HepG2 (cell line): ENCODE measurements around the gene PPP1R13L. TPM values are rescaled to one million over a fixed set of nuclear protein-coding genes. Genes with fewer than 3 reads are reported as not detected.
A peak's percentile ranks its signal among the peaks of the same experiment; 100 is the strongest.

Experiments
- AHDC1 ChIP-seq: sonication (generic); formaldehyde crosslinking; IDR thresholded peaks from 2 replicates; pipeline ENCODE4 v1.5.1; 2020; ENCODE audit warnings: mild to moderate bottlenecking, missing genetic modification reagents, borderline replicate concordance
- HDAC2 ChIP-seq: sonication (generic); formaldehyde crosslinking; IDR thresholded peaks from 2 replicates; pipeline ENCODE4 v1.4.0; 2020; ENCODE audit warnings: missing genetic modification reagents
- IRF9 ChIP-seq: sonication (generic); formaldehyde crosslinking; IDR thresholded peaks from 2 replicates; pipeline ENCODE4 v1.8.0; 2022; ENCODE audit warnings: missing genetic modification reagents, mild to moderate bottlenecking, borderline replicate concordance
- MAFK ChIP-seq, 2 experiments: IDR thresholded peaks in 1 of 2; conservative IDR thresholded peaks in 1 of 2; 2 replicates each; pipeline ENCODE4 v1.6.1; 2011; ENCODE audit warnings: improper control_type of control experiment in 2 of 2, low read length in 2 of 2
- PATZ1 ChIP-seq: sonication (generic); formaldehyde crosslinking; IDR thresholded peaks from 2 replicates; pipeline ENCODE4 v1.4.0; 2020; ENCODE audit warnings: missing genetic modification reagents
- PTBP1 ChIP-seq: fragments of 200-400 bp; formaldehyde crosslinking; IDR thresholded peaks from 2 replicates; pipeline ENCODE4 v1.6.1; 2018; ENCODE audit warnings: low read length, low read depth; ENCODE audit not compliant: poor library complexity, severe bottlenecking
- RELA ChIP-seq: sonication (generic); formaldehyde crosslinking; IDR thresholded peaks from 2 replicates; pipeline ENCODE4 v1.4.0; 2020; ENCODE audit warnings: missing genetic modification reagents
- SRSF1 ChIP-seq: fragments of 200-400 bp; formaldehyde crosslinking; optimal IDR thresholded peaks from 2 replicates; pipeline ENCODE3; 2017; ENCODE audit warnings: mild to moderate bottlenecking, low read depth, low read length, moderate library complexity
- TFDP2 ChIP-seq: sonication (generic); formaldehyde crosslinking; IDR thresholded peaks from 2 replicates; pipeline ENCODE4 v1.4.0; 2020; ENCODE audit warnings: missing genetic modification reagents
- ZMYM3 ChIP-seq: sonication (generic); formaldehyde crosslinking; IDR thresholded peaks from 2 replicates; pipeline ENCODE4 v1.5.1; 2020; ENCODE audit warnings: mild to moderate bottlenecking, missing genetic modification reagents
- ZNF430 ChIP-seq: sonication (generic); formaldehyde crosslinking; IDR thresholded peaks from 2 replicates; pipeline ENCODE4 v1.9.0; 2021; ENCODE audit warnings: mild to moderate bottlenecking, missing genetic modification reagents
- ZNF501 ChIP-seq: sonication (generic); formaldehyde crosslinking; IDR thresholded peaks from 2 replicates; pipeline ENCODE4 v1.5.1; 2020; ENCODE audit warnings: mild to moderate bottlenecking, moderate library complexity, missing genetic modification reagents
- ZNF770 ChIP-seq: sonication (generic); formaldehyde crosslinking; IDR thresholded peaks from 2 replicates; pipeline ENCODE4 v1.5.0; 2020; ENCODE audit warnings: mild to moderate bottlenecking, missing genetic modification reagents
- polyA plus RNA-seq, 8 experiments: library from polyadenylated mRNA; depleted of rRNA in 3 of 8; stranded (reverse) in 7 of 8; unstranded in 1 of 8; fragments of >200 nt; fragmentation: Illumina TruSeq in 4 of 8; extraction: Trizol in 4 of 8; gene quantifications; 2 replicates each; pipeline versions ENCODE4 v1.2.1 to v1.2.3, GENCODE V29; 2011 to 2016; ENCODE audit warnings: low read depth in 4 of 8, missing spikeins in 1 of 8, mixed read lengths in 1 of 8; ENCODE audit not compliant: insufficient read depth in 1 of 8
- total RNA-seq, 5 experiments: library from RNA; depleted of rRNA; stranded (reverse); fragments of >200 nt; fragmentation: Illumina TruSeq; extraction: Trizol; gene quantifications; 2 replicates each; pipeline ENCODE4 v1.2.3, GENCODE V29; 2016; ENCODE audit warnings: low read depth in 1 of 5

The PPP1R13L gene
- total and polyA plus RNA-seq, 2 of the 13 experiments (the other 11 are each of a cell fraction or from before 2014, with no cell fraction given), result 1.3 to 6.6 TPM

GRCh38 chr19:45428384-45429231, 23.7 kb upstream of the PPP1R13L start (continued):
- 0 out of 2 replicates have a peak, but pooled peaks have one; percentile 23 for TF ChIP-seq IRF9 (CRISPR knock-in tag)
- peak; percentile 12 for TF ChIP-seq PTBP1
- 0 out of 2 replicates have a peak, but pooled peaks have one; percentile 29 for TF ChIP-seq TFDP2 (CRISPR knock-in tag)
- no peak for TF ChIP-seq AHDC1 (CRISPR knock-in tag)
- TF ChIP-seq MAFK (conservative IDR thresholded peaks at IDR 0.05 in 1 of 2, IDR thresholded peaks at IDR 0.05 in 1 of 2; ENCODE audit: low read length in 2 of 2), result no peak
- peak; percentile 46 for TF ChIP-seq ZNF770 (CRISPR knock-in tag)
- peak; percentile 98 for TF ChIP-seq ZMYM3 (CRISPR knock-in tag)
- TF ChIP-seq ZNF501 (CRISPR knock-in tag), result 0 out of 2 replicates have a peak, but pooled peaks have one; percentile 47
- peak; percentile 19; the same call in 1 of the 2 replicates for TF ChIP-seq PATZ1
- TF ChIP-seq ZNF430 (CRISPR knock-in tag), result peak; percentile 54; the same call in 1 of the 2 replicates
- TF ChIP-seq RELA, result no peak
- TF ChIP-seq SRSF1, result peak; percentile 24
- 0 out of 2 replicates have a peak, but pooled peaks have one; percentile 36 for TF ChIP-seq HDAC2 (CRISPR knock-in tag)
